Activated T-helper 17 cell treated with anti-CD3 and anti-CD28 coated beads, Interleukin-2, amount 50 U/mL, for 72 hours (primary cell): ENCODE results near the gene URI1. TPM values are rescaled to one million over a fixed set of nuclear protein-coding genes. Genes with fewer than 3 reads are reported as not detected.

ENCODE experiments used
- total RNA-seq, 2 donors: library from RNA; stranded (reverse); gene quantifications; one replicate each; pipeline ENCODE4 v1.2.3, GENCODE V29; 2022

The URI1 gene
- total RNA-seq, 2 donors from 2014 or later, result 61.8 to 72.8 TPM

Other genes with a start within 250 kb of the URI1 start
- gene C19orf12, start 227.0 kb upstream of the URI1 start, total RNA-seq, result 10 to 100 TPM; 34.5 to 39.1 TPM
- 10 to 100 TPM; 20.1 to 31.5 TPM for gene CCNE1, start 130.2 kb upstream of the URI1 start, total RNA-seq